Epithelial cell of esophagus (primary cell): Measurements from ENCODE around the gene CITED1.

Source experiments
- DNase-seq: peaks from one replicate; pipeline ENCODE4 v3.0.0; 2010; ENCODE audit warnings: low read depth
- H3K4me3 ChIP-seq: 2 replicates; pipeline ENCODE4 v1.5.1; 2011; ENCODE audit warnings: mild to moderate bottlenecking, low read length, control low read depth
- TF ChIP-seq, protein P1 (sequence below): IDR thresholded peaks from 2 replicates; pipeline ENCODE4 v1.5.1; 2011; ENCODE audit warnings: low read depth, mild to moderate bottlenecking, low read length, control low read depth, inconsistent platforms; ENCODE audit not compliant: insufficient read depth; ENCODE audit errors: missing control alignments

CITED1 gene

DNA sequence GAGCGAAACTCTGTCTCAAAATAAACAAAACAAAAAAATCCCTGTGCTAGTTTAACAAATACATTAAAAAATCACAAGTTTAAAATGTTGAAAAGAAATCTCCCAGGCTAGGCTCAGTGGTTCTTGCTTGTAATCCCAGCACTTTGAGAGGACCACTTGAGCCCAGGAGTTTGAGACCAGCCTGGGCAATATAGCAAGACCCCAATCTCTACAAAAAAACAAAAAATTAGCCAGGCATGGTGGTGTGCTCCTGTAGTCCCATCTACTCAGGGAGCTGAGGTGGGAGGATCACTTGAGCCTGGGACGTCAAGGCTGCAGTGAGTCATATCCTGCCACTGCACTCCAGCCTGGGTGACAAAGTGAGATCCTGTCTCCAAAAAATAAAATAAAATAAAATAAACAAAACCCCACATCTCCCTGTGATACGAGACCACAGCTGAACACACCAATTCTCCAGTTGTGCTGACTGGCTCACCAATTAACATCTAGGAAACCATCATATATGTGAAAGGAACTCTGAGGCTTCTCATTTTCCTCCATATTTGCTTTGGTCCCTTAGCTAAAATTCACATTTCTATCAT, 36.0 kb downstream of the CITED1 start:
- no peak for DNase-seq
- H3K4me3 ChIP-seq, result no peak overlapping the region
- TF ChIP-seq, protein P1, sequence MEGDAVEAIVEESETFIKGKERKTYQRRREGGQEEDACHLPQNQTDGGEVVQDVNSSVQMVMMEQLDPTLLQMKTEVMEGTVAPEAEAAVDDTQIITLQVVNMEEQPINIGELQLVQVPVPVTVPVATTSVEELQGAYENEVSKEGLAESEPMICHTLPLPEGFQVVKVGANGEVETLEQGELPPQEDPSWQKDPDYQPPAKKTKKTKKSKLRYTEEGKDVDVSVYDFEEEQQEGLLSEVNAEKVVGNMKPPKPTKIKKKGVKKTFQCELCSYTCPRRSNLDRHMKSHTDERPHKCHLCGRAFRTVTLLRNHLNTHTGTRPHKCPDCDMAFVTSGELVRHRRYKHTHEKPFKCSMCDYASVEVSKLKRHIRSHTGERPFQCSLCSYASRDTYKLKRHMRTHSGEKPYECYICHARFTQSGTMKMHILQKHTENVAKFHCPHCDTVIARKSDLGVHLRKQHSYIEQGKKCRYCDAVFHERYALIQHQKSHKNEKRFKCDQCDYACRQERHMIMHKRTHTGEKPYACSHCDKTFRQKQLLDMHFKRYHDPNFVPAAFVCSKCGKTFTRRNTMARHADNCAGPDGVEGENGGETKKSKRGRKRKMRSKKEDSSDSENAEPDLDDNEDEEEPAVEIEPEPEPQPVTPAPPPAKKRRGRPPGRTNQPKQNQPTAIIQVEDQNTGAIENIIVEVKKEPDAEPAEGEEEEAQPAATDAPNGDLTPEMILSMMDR, result no peak

GRCh38 chrX:72268597-72269365, 36.9 kb downstream of the CITED1 start:
- no peak for DNase-seq
- TF ChIP-seq, protein P1, result no peak

DNA sequence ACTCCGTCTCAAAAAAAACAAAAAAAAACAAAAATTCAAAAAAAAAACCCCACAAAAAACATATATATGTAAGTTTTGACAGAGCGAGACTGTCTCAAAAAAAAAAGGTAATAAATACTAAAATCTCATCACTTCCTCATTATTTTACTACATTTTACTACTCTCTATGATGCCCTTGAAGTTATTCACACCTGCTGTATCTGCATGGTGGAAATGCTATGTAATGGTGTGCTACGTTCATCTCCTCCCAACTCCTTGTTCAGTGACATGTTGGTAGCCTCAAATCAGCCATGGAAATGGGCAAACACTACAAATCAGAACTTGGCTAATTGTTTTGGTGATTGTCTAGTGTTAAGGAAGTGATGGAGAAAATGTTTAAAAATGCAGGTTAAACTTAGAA, 40.5 kb downstream of the CITED1 start:
- TF ChIP-seq, protein P1, result no peak
- no peak for DNase-seq
- H3K4me3 ChIP-seq, result no peak overlapping the region

More at GRCh38 chrX:72268597-72269365, 36.9 kb downstream of the CITED1 start:
- no peak overlapping the region for H3K4me3 ChIP-seq

GRCh38 chrX:72262077-72262476, 43.6 kb downstream of the CITED1 start:
- no peak for DNase-seq
- TF ChIP-seq, protein P1, result no peak
- H3K4me3 ChIP-seq, result no peak overlapping the region

- DNase-seq, result no peak
- TF ChIP-seq, protein P1, result no peak
These were observed 45.3 kb downstream of the CITED1 start for GRCh38 chrX:72260448-72260847.

DNA sequence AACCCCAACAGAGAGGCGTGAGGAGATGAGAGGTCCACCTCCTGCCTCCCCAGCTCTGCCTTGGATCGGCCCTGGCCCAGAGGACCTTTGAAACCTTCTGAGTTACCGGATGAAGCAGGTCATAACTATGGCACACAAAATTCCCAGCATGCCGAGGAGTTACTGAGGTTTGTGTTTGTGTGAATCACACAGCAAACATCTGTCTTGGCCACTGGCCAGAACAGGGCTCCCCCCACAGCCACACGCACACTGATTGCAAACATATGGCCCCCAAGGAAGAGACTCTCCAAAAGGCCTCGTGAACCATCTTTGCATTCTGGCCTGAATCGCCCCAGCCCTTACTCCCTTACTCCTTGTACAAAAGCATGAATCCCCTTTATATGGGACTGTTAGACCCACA, 47.5 kb downstream of the CITED1 start:
- TF ChIP-seq, protein P1, result no peak
- no peak for DNase-seq
- no peak overlapping the region for H3K4me3 ChIP-seq

More at GRCh38 chrX:72260448-72260847, 45.3 kb downstream of the CITED1 start:
- no peak overlapping the region for H3K4me3 ChIP-seq

DNA sequence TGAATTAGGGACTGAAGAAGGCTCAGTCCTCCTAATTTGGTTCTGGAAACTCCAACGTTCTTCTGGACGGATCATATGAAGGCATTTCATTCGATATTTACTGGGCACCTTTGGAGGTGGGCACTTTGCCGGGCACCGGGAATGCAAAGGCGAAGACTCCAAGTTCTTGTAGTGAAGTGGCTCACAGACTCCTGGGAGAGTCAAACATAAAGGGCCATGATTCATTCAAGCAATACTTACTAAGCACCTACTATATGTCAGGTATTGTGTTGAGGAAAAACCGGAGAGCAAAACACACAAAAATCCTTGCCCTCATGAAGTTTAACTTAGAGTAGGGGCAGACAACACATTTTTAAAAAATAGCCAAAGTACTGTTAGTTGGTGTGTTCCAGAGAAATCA, 49.9 kb downstream of the CITED1 start:
- no peak overlapping the region for H3K4me3 ChIP-seq
- no peak for DNase-seq
- TF ChIP-seq, protein P1, result no peak
